HL-60/S4 (cell line): ENCODE results near the gene MED28.

Experiments used
- in situ Hi-C: fragments of 300-500 bp; cut with MboI; formaldehyde crosslinking; loops from 2 replicates; pipeline ENCODE4 v1.14.3; 2022; ENCODE audit warnings: low sequenced_read_pairs

MED28 gene

GRCh38 chr4:17664755-17665154 is 50.3 kb downstream of the MED28 start:
- in situ Hi-C loops: no loop called here

GRCh38 chr4:17665346-17665745 is 50.9 kb downstream of the MED28 start:
- in situ Hi-C loops: no loop called here

GRCh38 chr4:17665852-17666251 is 51.4 kb downstream of the MED28 start:
- in situ Hi-C loops: no loop called here

- in situ Hi-C loops: no loop called here
Measured at GRCh38 chr4:17667253-17667652, 52.8 kb downstream of the MED28 start.

- in situ Hi-C loops: no loop called here
Measured at GRCh38 chr4:17667653-17668201, 53.3 kb downstream of the MED28 start.

- in situ Hi-C loops: no loop called here
Measured at GRCh38 chr4:17670423-17670822, 56.0 kb downstream of the MED28 start.

GRCh38 chr4:17680559-17681280 is 66.3 kb downstream of the MED28 start:
- in situ Hi-C loops: no loop called here

GRCh38 chr4:17681281-17682221 is 67.1 kb downstream of the MED28 start:
- in situ Hi-C loops: no loop called here

- in situ Hi-C loops: no loop called here
Measured at GRCh38 chr4:17682222-17682566, 67.8 kb downstream of the MED28 start.
